ENCODE data around the gene DHRS13.
"Not testable (repeated sequence)": the region's sequence is repeated elsewhere in the genome, so short reads cannot be mapped to it uniquely, and the experiment has no call there.

DHRS13 gene

DNA sequence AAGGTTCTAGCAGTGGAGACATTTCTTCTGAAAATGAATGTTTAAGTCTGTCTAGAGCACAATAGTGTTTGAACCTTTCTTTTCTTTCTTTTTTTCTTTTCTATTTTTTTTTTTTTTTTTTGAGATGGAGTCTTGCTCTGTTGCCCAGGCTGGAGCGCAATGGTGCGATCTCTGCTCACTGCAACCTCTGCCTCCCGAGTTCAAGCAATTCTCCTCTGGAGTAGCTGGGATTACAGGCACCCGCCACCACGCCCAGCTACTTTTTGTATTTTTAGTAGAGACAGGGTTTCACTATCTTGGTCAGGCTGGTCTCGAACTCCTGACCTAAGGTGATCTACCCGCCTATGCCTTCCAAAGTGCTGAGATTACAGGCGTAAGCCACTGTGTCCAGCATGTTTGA, 31.6 kb upstream of the DHRS13 start:
- not testable (repeated sequence) for H3K27ac ChIP-seq (ENCODE audit: low read length); H3K36me3 ChIP-seq (ENCODE audit: control insufficient read depth in 2 of 2, insufficient read depth in 2 of 2, low read length in 2 of 2); H3K27me3 ChIP-seq (ENCODE audit: control insufficient read depth in 1 of 2, insufficient read depth in 2 of 2, low read length in 2 of 2); H3K9ac ChIP-seq (ENCODE audit: low read length in 2 of 2); H3K4me3 ChIP-seq (ENCODE audit: low read length in 2 of 2); H3K9me3 ChIP-seq (ENCODE audit: control insufficient read depth in 2 of 2, low read length in 2 of 2)
- peaks cover 25% of the 10 kb centered on the region for H3K4me1 ChIP-seq (ENCODE audit: control insufficient read depth, insufficient read depth, low read length)

DNA sequence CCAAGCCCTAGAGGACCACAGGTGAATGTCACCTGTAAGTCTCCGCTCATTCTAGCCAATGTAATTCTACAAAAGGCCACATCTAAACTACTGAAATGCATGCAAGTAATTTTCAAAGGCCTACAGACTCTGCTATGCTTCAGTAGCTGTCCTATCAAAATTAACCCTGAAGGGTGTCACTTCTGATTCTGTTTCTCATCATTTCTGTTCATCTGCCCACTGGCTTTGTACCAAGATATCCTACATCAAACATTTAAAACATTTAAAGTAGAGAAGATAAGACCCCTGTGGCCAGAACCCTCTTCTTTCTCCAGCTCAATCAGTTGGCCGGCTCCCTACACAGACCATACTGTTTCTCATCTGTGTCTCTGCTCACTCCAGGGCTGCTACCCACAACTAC, 26.9 kb upstream of the DHRS13 start:
- no peak overlapping the region for H3K4me3 ChIP-seq (ENCODE audit: low read length in 2 of 2)
- H3K9me3 ChIP-seq (ENCODE audit: control insufficient read depth in 2 of 2, low read length in 2 of 2): no peaks in the 10 kb centered on the region
- no peaks in the 10 kb centered on the region for H3K27me3 ChIP-seq (ENCODE audit: control insufficient read depth in 1 of 2, insufficient read depth in 2 of 2, low read length in 2 of 2)
- H3K36me3 ChIP-seq (ENCODE audit: control insufficient read depth in 2 of 2, insufficient read depth in 2 of 2, low read length in 2 of 2): peaks cover 5 to 12% of the 10 kb centered on the region in 2 donors
- no peak overlapping the region for H3K9ac ChIP-seq (ENCODE audit: low read length in 2 of 2)
- no peak overlapping the region for H3K27ac ChIP-seq (ENCODE audit: low read length)
- H3K4me1 ChIP-seq (ENCODE audit: control insufficient read depth, insufficient read depth, low read length): peaks cover 8% of the 10 kb centered on the region

DNA sequence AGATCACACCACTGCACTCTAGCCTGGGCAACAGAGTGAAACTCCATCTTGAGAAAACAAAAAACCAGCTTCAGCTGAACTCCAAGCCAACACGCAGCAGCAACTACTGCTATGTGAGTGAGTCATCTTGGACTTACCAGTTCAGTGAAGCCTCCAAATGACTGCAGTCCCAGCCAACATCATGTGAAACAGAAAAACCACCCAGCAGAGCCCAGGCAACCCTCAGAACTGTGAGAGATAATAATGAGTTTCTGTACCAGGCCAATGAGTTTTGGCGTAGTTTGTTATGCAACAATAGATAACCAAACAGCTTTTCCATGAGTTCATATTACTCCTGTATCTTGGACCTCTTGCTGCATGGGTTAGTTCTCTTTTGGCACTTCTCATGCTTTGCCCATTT, 25.2 kb upstream of the DHRS13 start:
- Histone ChIP-seq H3K27ac (ENCODE audit: low read length) (no peak overlapping the region), H3K9me3 (ENCODE audit: control insufficient read depth in 2 of 2, low read length in 2 of 2) (no peaks in the 10 kb centered on the region), H3K27me3 (ENCODE audit: control insufficient read depth in 1 of 2, insufficient read depth in 2 of 2, low read length in 2 of 2) (no peaks in the 10 kb centered on the region), H3K36me3 (ENCODE audit: control insufficient read depth in 2 of 2, insufficient read depth in 2 of 2, low read length in 2 of 2) (peaks cover 8 to 20% of the 10 kb centered on the region in 2 donors), H3K4me1 (ENCODE audit: control insufficient read depth, insufficient read depth, low read length) (peaks cover 8% of the 10 kb centered on the region), H3K4me3 (ENCODE audit: low read length in 2 of 2) (no peak overlapping the region), H3K9ac (ENCODE audit: low read length in 2 of 2) (no peak overlapping the region)

DNA sequence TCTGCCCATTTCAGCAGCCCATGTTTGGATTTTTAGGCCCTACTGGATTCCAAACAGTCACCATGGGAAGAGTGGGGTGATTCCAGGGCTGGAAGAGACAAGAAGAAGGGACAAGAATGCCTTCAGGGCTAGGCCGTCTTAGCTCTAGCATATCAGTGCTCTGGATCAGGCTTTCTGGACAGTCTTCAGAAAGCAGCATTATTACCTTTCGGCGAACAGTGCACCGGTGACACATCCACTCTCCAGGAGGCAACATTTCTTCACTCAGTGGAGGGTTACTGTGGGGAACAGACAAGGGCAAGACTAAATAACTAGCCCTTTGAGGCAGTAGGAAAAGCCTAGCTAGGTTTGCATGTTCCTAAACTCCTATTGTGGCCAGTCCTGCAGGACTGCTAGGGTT, 23.9 kb upstream of the DHRS13 start:
- Histone ChIP-seq H3K4me1 (ENCODE audit: control insufficient read depth, insufficient read depth, low read length) (peaks cover 5% of the 10 kb centered on the region), H3K36me3 (ENCODE audit: control insufficient read depth in 2 of 2, insufficient read depth in 2 of 2, low read length in 2 of 2) (peaks cover 13 to 29% of the 10 kb centered on the region in 2 donors), H3K9ac (ENCODE audit: low read length in 2 of 2) (no peak overlapping the region), H3K27me3 (ENCODE audit: control insufficient read depth in 1 of 2, insufficient read depth in 2 of 2, low read length in 2 of 2) (no peaks in the 10 kb centered on the region), H3K4me3 (ENCODE audit: low read length in 2 of 2) (no peak overlapping the region), H3K9me3 (ENCODE audit: control insufficient read depth in 2 of 2, low read length in 2 of 2) (no peaks in the 10 kb centered on the region), H3K27ac (ENCODE audit: low read length) (no peak overlapping the region)

DNA sequence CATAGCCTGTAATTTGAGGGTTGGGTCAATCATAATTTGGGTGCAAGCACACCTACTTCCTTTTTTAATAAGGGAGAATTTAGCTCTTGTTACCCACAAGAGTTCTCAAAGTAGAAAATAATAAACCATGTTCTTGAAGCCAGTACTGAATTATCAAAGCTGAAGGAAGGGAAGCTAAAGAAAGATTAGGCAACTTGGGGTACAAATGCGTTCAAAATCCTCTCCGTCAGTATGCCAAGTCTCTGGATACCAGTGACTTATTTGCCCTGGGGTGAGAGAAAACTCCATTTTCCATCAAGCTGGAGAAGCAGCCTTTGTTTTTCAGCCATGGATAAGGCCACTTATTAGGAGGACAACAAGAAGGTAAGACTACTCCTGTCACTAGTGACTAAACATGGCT, 23.5 kb upstream of the DHRS13 start:
- no peak overlapping the region for H3K27ac ChIP-seq (ENCODE audit: low read length)
- H3K4me1 ChIP-seq (ENCODE audit: control insufficient read depth, insufficient read depth, low read length): peaks cover 5% of the 10 kb centered on the region

DNA sequence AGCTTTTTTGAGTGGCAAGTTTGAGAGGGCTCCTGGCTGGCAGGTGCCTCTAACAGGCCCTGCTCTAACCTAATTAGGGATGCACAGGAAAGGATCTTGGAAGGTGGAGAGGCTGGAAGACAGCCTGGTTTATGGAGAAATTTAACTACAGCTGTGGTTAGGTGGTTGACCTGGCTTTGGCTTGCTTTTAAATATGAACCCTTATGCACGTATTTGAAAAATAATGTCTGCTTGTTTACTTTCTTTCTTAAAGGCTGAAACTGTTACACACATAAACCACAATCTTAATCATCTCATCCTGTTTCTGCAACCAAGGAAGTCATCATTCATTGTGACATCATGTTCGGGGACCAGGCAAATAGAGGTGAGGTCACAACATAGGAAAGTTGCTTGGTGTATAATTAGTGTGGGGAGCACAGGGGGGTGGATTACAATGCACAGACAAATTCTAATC, 23.1 kb upstream of the DHRS13 start:
- Histone ChIP-seq H3K36me3 (ENCODE audit: control insufficient read depth in 2 of 2, insufficient read depth in 2 of 2, low read length in 2 of 2) (peaks cover 21 to 35% of the 10 kb centered on the region in 2 donors), H3K9me3 (ENCODE audit: control insufficient read depth in 2 of 2, low read length in 2 of 2) (no peaks in the 10 kb centered on the region), H3K27me3 (ENCODE audit: control insufficient read depth in 1 of 2, insufficient read depth in 2 of 2, low read length in 2 of 2) (no peaks in the 10 kb centered on the region), H3K4me1 (ENCODE audit: control insufficient read depth, insufficient read depth, low read length) (peaks cover 5% of the 10 kb centered on the region), H3K27ac (ENCODE audit: low read length) (no peak overlapping the region), H3K9ac (ENCODE audit: low read length in 2 of 2) (no peak overlapping the region), H3K4me3 (ENCODE audit: low read length in 2 of 2) (no peak overlapping the region)

More for the DNA sequence above, 23.5 kb upstream of the DHRS13 start:
- Histone ChIP-seq H3K9ac (ENCODE audit: low read length in 2 of 2) (no peak overlapping the region), H3K9me3 (ENCODE audit: control insufficient read depth in 2 of 2, low read length in 2 of 2) (no peaks in the 10 kb centered on the region), H3K4me3 (ENCODE audit: low read length in 2 of 2) (no peak overlapping the region), H3K36me3 (ENCODE audit: control insufficient read depth in 2 of 2, insufficient read depth in 2 of 2, low read length in 2 of 2) (peaks cover 17 to 31% of the 10 kb centered on the region in 2 donors), H3K27me3 (ENCODE audit: control insufficient read depth in 1 of 2, insufficient read depth in 2 of 2, low read length in 2 of 2) (no peaks in the 10 kb centered on the region)

DNA sequence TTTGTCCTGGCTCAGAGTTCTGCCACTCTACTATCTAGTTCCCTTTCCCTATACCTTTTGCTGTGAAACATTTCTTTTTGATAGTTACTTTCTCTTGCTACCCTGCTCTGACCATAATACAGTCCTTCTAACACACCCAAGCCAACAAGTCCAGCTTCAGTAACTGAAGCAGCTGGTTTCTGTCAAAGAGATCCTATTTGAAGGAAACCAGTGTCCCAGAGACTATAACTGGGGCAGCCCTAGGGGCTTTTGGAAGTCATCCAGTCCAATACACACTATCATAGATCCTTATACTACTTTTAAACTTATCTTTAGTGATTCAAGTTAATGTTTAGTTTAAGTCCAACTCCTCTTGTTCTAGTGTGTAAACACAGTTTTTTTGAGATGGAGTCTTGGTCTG, 17.3 kb upstream of the DHRS13 start:
- peaks cover 48 to 69% of the 10 kb centered on the region in 2 donors for H3K36me3 ChIP-seq (ENCODE audit: control insufficient read depth in 2 of 2, insufficient read depth in 2 of 2, low read length in 2 of 2)
- H3K9ac ChIP-seq (ENCODE audit: low read length in 2 of 2): no peak overlapping the region

DNA sequence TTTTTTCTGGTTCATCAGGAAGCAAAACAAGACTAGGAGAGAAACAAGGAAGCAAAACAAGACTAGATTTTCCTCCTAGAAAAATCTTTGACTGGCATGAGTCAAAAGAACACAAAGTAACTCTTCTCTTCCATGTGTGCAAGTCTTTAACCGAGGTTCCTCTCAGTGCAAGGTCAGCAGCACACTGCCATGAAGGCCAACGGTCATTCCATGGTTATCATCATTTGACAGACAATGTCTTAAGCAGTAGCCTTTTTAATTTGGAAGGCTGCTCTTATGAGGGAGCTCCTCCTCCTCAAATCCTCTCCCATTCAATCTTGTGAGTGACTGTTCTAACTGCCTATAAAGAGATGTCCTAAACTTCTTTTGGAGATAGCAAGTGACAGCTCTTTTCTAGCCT, 15.4 kb upstream of the DHRS13 start:
- Histone ChIP-seq H3K4me3 (ENCODE audit: low read length in 2 of 2) (no peak overlapping the region), H3K27me3 (ENCODE audit: control insufficient read depth in 1 of 2, insufficient read depth in 2 of 2, low read length in 2 of 2) (no peaks in the 10 kb centered on the region), H3K9ac (ENCODE audit: low read length in 2 of 2) (no peak overlapping the region), H3K36me3 (ENCODE audit: control insufficient read depth in 2 of 2, insufficient read depth in 2 of 2, low read length in 2 of 2) (peaks cover 56 to 70% of the 10 kb centered on the region in 2 donors), H3K9me3 (ENCODE audit: control insufficient read depth in 2 of 2, low read length in 2 of 2) (no peaks in the 10 kb centered on the region), H3K27ac (ENCODE audit: low read length) (no peak overlapping the region), H3K4me1 (ENCODE audit: control insufficient read depth, insufficient read depth, low read length) (peaks cover 3% of the 10 kb centered on the region)

More for the DNA sequence above, 17.3 kb upstream of the DHRS13 start:
- Histone ChIP-seq H3K27ac (ENCODE audit: low read length) (no peak overlapping the region), H3K4me1 (ENCODE audit: control insufficient read depth, insufficient read depth, low read length) (peaks cover 3% of the 10 kb centered on the region), H3K9me3 (ENCODE audit: control insufficient read depth in 2 of 2, low read length in 2 of 2) (no peaks in the 10 kb centered on the region), H3K27me3 (ENCODE audit: control insufficient read depth in 1 of 2, insufficient read depth in 2 of 2, low read length in 2 of 2) (no peaks in the 10 kb centered on the region), H3K4me3 (ENCODE audit: low read length in 2 of 2) (no peak overlapping the region)

DNA sequence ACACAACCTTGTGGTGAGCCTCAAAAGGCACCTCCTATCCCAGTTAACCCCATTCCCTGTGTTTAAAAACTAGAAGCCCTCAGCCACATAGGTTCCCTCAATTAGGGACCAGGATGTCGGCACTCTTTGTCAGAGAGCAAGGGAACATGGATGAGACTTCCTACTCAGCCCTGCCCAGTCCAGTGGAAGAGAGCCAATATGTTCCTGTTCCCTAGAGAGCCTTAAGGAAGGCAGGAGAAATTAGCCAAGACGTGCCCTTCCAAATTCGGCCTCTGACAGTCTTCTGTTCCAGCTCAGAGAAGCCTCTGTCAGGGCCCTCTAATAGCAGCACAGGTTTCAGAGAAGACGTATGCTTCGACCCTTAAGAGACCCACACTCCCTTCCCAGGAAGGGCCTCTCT, 14.6 kb upstream of the DHRS13 start:
- Histone ChIP-seq H3K9ac (ENCODE audit: low read length in 2 of 2) (peak overlapping the region in 1 of 2 donors; percentile 13), H3K9me3 (ENCODE audit: control insufficient read depth in 2 of 2, low read length in 2 of 2) (no peaks in the 10 kb centered on the region), H3K36me3 (ENCODE audit: control insufficient read depth in 2 of 2, insufficient read depth in 2 of 2, low read length in 2 of 2) (peaks cover 63 to 75% of the 10 kb centered on the region in 2 donors), H3K4me1 (ENCODE audit: control insufficient read depth, insufficient read depth, low read length) (peaks cover 3% of the 10 kb centered on the region), H3K27ac (ENCODE audit: low read length) (peak overlapping the region; percentile 41), H3K27me3 (ENCODE audit: control insufficient read depth in 1 of 2, insufficient read depth in 2 of 2, low read length in 2 of 2) (no peaks in the 10 kb centered on the region), H3K4me3 (ENCODE audit: low read length in 2 of 2) (no peak overlapping the region)

DNA sequence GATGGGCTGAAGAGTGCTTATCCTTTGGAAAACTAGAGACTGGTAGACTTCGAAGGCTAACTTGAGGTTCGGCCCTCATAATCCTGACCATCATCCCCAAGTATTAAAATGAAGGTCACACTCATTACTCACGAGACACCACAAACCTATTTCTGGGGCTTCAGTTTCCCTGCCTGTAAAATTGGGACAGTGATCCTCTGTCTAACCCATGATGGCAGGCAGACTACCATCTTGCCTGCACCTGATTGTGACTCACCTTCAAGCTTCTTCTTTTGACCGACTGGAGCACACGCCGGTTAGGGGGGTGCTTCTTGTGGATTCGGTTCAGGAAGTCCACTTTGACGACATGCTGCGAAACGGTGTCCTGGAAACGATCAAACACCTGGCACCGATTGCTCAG, 14.2 kb upstream of the DHRS13 start:
- peaks cover 66 to 75% of the 10 kb centered on the region in 2 donors for H3K36me3 ChIP-seq (ENCODE audit: control insufficient read depth in 2 of 2, insufficient read depth in 2 of 2, low read length in 2 of 2)
- peaks cover 3% of the 10 kb centered on the region for H3K4me1 ChIP-seq (ENCODE audit: control insufficient read depth, insufficient read depth, low read length)
- peak overlapping the region; percentile 41 for H3K27ac ChIP-seq (ENCODE audit: low read length)
- H3K9ac ChIP-seq (ENCODE audit: low read length in 2 of 2): no peak overlapping the region
- no peak overlapping the region for H3K4me3 ChIP-seq (ENCODE audit: low read length in 2 of 2)
- no peaks in the 10 kb centered on the region for H3K9me3 ChIP-seq (ENCODE audit: control insufficient read depth in 2 of 2, low read length in 2 of 2)
- H3K27me3 ChIP-seq (ENCODE audit: control insufficient read depth in 1 of 2, insufficient read depth in 2 of 2, low read length in 2 of 2): no peaks in the 10 kb centered on the region

DNA sequence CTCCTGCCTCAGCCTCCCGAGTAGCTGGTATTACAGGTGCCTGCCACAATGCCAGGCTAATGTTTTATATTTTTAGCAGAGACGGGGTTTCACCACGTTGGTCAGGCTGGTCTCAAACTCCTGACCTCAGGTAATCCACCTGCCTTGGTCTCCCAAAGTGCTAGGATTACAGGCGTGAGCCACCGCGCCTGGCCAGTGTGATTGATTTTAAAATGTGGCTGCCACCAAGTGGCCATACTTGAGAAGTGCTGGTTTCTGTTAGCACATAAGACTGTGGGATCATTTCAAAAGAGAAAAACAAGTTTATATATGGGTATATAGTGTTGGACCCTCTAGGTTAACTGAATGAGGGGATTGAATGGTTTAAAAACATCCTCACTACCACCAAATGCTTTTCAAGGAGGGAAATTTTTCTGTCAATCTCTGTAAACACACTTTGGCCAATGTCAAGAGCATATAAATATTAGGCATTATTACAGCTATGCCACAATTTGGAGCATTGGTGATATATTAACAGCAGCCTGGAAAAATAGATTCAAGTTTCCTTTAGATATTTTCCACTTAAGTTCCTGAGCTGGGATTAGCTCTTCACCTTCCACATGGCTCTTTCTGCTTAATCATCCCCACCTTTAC, 13.5 kb upstream of the DHRS13 start:
- H3K9me3 ChIP-seq (ENCODE audit: control insufficient read depth in 2 of 2, low read length in 2 of 2): no peaks in the 10 kb centered on the region
- H3K9ac ChIP-seq (ENCODE audit: low read length in 2 of 2): no peak overlapping the region
- H3K4me1 ChIP-seq (ENCODE audit: control insufficient read depth, insufficient read depth, low read length): peaks cover 3% of the 10 kb centered on the region
- no peaks in the 10 kb centered on the region for H3K27me3 ChIP-seq (ENCODE audit: control insufficient read depth in 1 of 2, insufficient read depth in 2 of 2, low read length in 2 of 2)
- no peak overlapping the region for H3K4me3 ChIP-seq (ENCODE audit: low read length in 2 of 2)
- no peak overlapping the region for H3K27ac ChIP-seq (ENCODE audit: low read length)
- H3K36me3 ChIP-seq (ENCODE audit: control insufficient read depth in 2 of 2, insufficient read depth in 2 of 2, low read length in 2 of 2): peaks cover 67 to 78% of the 10 kb centered on the region in 2 donors

Data from stomach smooth muscle (tissue), 2 donors.